Ovary (tissue), 9 donors: ENCODE results near the gene NKAIN2. TPM values are rescaled to one million over a fixed set of nuclear protein-coding genes. Genes with fewer than 3 reads are reported as not detected.

Experiments used
- DNase-seq, 5 donors: peaks; one replicate each; pipeline ENCODE4 v3.0.0-alpha.2; 2019 to 2020
- H3K27ac ChIP-seq, 2 donors: fragments of 200-600 bp; one replicate each; pipeline versions ENCODE4 v1.5.1 to v1.8.0; 2019 to 2022
- H3K27me3 ChIP-seq: fragments of 200-600 bp; one replicate; pipeline ENCODE4 v1.8.0; 2022
- H3K36me3 ChIP-seq: fragments of 200-600 bp; sonication (generic); one replicate; pipeline ENCODE4 v1.5.1; 2019
- H3K4me1 ChIP-seq: one replicate; pipeline ENCODE4 v1.8.1; 2013; ENCODE audit warnings: mild to moderate bottlenecking, moderate library complexity; ENCODE audit not compliant: insufficient read depth
- H3K4me3 ChIP-seq: fragments of 200-600 bp; sonication (generic); one replicate; pipeline ENCODE4 v1.5.1; 2017
- H3K9me3 ChIP-seq, 2 donors: fragments of 200-600 bp in 1 of 2; sonication (generic) in 1 of 2; one replicate each; pipeline versions ENCODE4 v1.5.1 to v1.8.1; 2013 to 2019; ENCODE audit warnings: mild to moderate bottlenecking in 1 of 2, moderate library complexity in 1 of 2
- CTCF ChIP-seq, 3 donors: fragments of 450-650 bp in 2 of 3; fragments of 200-600 bp in 1 of 3; IDR thresholded peaks; one replicate each; pipeline versions ENCODE4 v1.5.1 to v1.8.0; 2016 to 2022; ENCODE audit warnings: antibody characterized with exemption in 3 of 3, mild to moderate bottlenecking in 1 of 3
- EP300 ChIP-seq: sonication (generic); formaldehyde crosslinking; IDR thresholded peaks from one replicate; pipeline ENCODE4 v1.6.1; 2017; ENCODE audit warnings: antibody characterized with exemption
- POLR2A ChIP-seq: fragments of 450-650 bp; IDR thresholded peaks from one replicate; pipeline ENCODE4 v1.6.1; 2017; ENCODE audit warnings: antibody characterized with exemption, mild to moderate bottlenecking, moderate library complexity
- WGBS, 3 donors: extraction: QIAGEN DNeasy Blood & Tissue Kit in 1 of 3; methylation state at CpG; one replicate each; pipeline versions ENCODE4 v1.1.5 to v1.1.7; 2013 to 2017; 5-methylcytosine and 5-hydroxymethylcytosine counted together
- intact Hi-C, 4 donors: fragments of 100-400 bp; cut with DNase I; formaldehyde crosslinking; loops; one replicate each; pipeline versions ENCODE4 v1.11.0 to v1.15.1; 2022 to 2023
- polyA plus RNA-seq, 2 donors: library from polyadenylated mRNA; stranded (reverse); fragments of 200-250 nt in 1 of 2; fragments of 350-450 nt in 1 of 2; fragmentation: Illumina TruSeq in 1 of 2; extraction: RNeasy Lipid Tissue Mini Kit (QIAGEN cat#74804) in 1 of 2; gene quantifications; one replicate each; pipeline ENCODE4 v1.2.3, GENCODE V29; 2013 to 2014
- total RNA-seq, 7 donors: library from RNA; depleted of rRNA in 2 of 7; stranded (reverse); fragments of >200 nt in 2 of 7; fragmentation: NEBNext Ultra II Directional in 3 of 7; extraction: Animal tissue kit (Norgen Biotek cat#: 25700) in 3 of 7; gene quantifications; one replicate each; pipeline versions ENCODE4 v1.1.0 to v1.2.4, GENCODE V29; 2016 to 2023
- donor health status: DM: no; HTN: no; CAD: no; lungs with moderate emphysema.
- donor health status: DM: no; HTN: no; CAD: no.
- donor health status: Bipolar disorder and iron deficiency.
- donor health status: DM: yes; HTN: yes; CAD: no.
- donor health status: DM: no; HTN: no; CAD: no.
- donor health status: DM: yes; HTN: yes; CAD: no.

Gene NKAIN2
- total and polyA plus RNA-seq, 9 donors: 0.13 to 1.0 (median 0.40) TPM; not detected in 4

- TF ChIP-seq EP300 (no peak), POLR2A (no peak), CTCF (IDR thresholded peaks at IDR 0.05) (no peak)
- H3K4me3 ChIP-seq: no peak overlapping the region
- no peaks in the 10 kb centered on the region for H3K4me1 ChIP-seq
- H3K9me3 ChIP-seq: no peaks in the 10 kb centered on the region
- H3K27me3 ChIP-seq: no peaks in the 10 kb centered on the region
- H3K27ac ChIP-seq: no peak overlapping the region
- WGBS, 3 donors: 89 to 93% (median 91%) methylated on average over 3 of the region's 3 CpGs
- intact Hi-C loops: no loop called here
- no peak for DNase-seq
- H3K36me3 ChIP-seq: no peaks in the 10 kb centered on the region
These were observed 637.8 kb downstream of the NKAIN2 start for GRCh38 chr6:124441450-124441849.

DNA sequence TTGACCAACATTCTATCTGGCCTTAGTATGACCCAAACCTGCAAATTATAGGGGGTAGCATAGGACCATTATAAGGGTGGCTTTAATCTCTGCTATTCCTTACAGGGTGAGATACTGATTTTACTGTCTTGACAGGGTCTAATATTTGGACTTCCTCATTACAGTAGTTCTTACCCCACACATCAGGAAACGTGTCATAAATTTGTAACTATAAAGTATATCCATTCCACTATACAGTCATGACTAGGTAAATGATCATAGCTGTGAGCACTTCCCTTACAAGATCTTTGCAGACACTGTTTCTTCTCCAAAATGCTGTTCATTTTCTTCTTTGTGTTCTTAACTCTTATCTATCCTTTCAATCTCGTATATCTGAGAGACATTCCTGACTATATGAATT is 639.9 kb downstream of the NKAIN2 start:
- intact Hi-C loops: no loop called here
- no peak overlapping the region for H3K4me3 ChIP-seq
- DNase-seq: no peak
- no peaks in the 10 kb centered on the region for H3K4me1 ChIP-seq
- no peaks in the 10 kb centered on the region for H3K9me3 ChIP-seq
- 47 to 56% (median 54%) methylated on average over 2 of the region's 2 CpGs for WGBS, 3 donors
- TF ChIP-seq POLR2A (no peak), CTCF (IDR thresholded peaks at IDR 0.05) (no peak), EP300 (no peak)
- H3K36me3 ChIP-seq: no peaks in the 10 kb centered on the region
- no peaks in the 10 kb centered on the region for H3K27me3 ChIP-seq
- H3K27ac ChIP-seq: no peak overlapping the region

GRCh38 chr6:124445581-124445980 is 641.9 kb downstream of the NKAIN2 start:
- no peak for DNase-seq
- no peak overlapping the region for H3K27ac ChIP-seq
- no peaks in the 10 kb centered on the region for H3K9me3 ChIP-seq
- 45 to 74% (median 54%) methylated on average over 3 of the region's 3 CpGs for WGBS, 3 donors
- no peaks in the 10 kb centered on the region for H3K27me3 ChIP-seq
- no peaks in the 10 kb centered on the region for H3K36me3 ChIP-seq
- H3K4me3 ChIP-seq: no peak overlapping the region
- intact Hi-C loops: no loop called here
- H3K4me1 ChIP-seq: no peaks in the 10 kb centered on the region
- TF ChIP-seq EP300 (no peak), POLR2A (no peak), CTCF (IDR thresholded peaks at IDR 0.05) (no peak)

- no peak for DNase-seq
- 53 to 64% (median 55%) methylated on average over 3 of the region's 3 CpGs for WGBS, 3 donors
These were observed 643.3 kb downstream of the NKAIN2 start for GRCh38 chr6:124446961-124447360.

More at GRCh38 chr6:124446961-124447360, 643.3 kb downstream of the NKAIN2 start:
- Histone ChIP-seq H3K27me3 (no peaks in the 10 kb centered on the region), H3K36me3 (no peaks in the 10 kb centered on the region), H3K9me3 (no peaks in the 10 kb centered on the region), H3K4me1 (no peaks in the 10 kb centered on the region), H3K4me3 (no peak overlapping the region), H3K27ac (no peak overlapping the region)
- intact Hi-C loops: no loop called here
- TF ChIP-seq EP300 (no peak), CTCF (IDR thresholded peaks at IDR 0.05) (no peak), POLR2A (no peak)
